GM23248 (cell line): ENCODE measurements around the gene MECP2.
"Not testable (repeated sequence)": the region's sequence is repeated elsewhere in the genome, so short reads cannot be mapped to it uniquely, and the experiment has no call there.

Experiments
- EZH2 ChIP-seq: fragments of 200-600 bp; sonication (generic); IDR thresholded peaks from 2 replicates; pipeline ENCODE4 v1.6.1; 2018; ENCODE audit warnings: antibody characterized with exemption, mild to moderate bottlenecking; ENCODE audit not compliant: insufficient read depth, poor library complexity, severe bottlenecking
- EZH2phosphoT487 ChIP-seq: fragments of 200-600 bp; sonication (generic); IDR thresholded peaks from 2 replicates; pipeline ENCODE4 v1.6.1; 2018; ENCODE audit warnings: antibody characterized with exemption, moderate library complexity, mild to moderate bottlenecking, low read depth; ENCODE audit not compliant: insufficient read depth

DNA sequence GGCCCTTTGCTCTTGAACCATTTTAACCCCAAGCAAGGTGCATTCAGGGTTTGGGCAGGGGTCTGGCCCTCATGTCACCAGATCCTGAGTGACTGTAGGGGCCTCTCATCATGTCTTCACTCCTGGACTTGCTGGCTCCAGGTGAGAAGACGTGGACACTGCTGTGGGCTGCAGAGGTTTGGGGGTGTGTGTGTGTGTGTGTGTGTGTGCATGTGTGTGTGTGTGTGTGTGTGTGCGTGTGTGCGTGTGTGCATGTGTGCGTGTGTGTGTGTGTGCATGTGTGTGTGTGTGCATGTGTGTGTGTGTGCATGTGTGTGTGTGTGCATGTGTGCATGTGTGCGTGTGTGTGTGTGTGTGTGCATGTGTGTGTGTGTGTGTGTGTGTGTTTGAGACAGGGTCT lies 103.1 kb downstream of the MECP2 start:
- TF ChIP-seq EZH2phosphoT487, EZH2: not testable (repeated sequence)
